Measurements from ENCODE around the gene KCNK6. TPM values are rescaled to one million over a fixed set of nuclear protein-coding genes. Genes with fewer than 3 reads are reported as not detected.

The KCNK6 gene
- total RNA-seq (2022; extraction: Qiagen RNA extraction; ENCODE audit: low read depth) = 4.8 to 7.6 TPM (median 5.8 TPM) in 5 replicates

DNA sequence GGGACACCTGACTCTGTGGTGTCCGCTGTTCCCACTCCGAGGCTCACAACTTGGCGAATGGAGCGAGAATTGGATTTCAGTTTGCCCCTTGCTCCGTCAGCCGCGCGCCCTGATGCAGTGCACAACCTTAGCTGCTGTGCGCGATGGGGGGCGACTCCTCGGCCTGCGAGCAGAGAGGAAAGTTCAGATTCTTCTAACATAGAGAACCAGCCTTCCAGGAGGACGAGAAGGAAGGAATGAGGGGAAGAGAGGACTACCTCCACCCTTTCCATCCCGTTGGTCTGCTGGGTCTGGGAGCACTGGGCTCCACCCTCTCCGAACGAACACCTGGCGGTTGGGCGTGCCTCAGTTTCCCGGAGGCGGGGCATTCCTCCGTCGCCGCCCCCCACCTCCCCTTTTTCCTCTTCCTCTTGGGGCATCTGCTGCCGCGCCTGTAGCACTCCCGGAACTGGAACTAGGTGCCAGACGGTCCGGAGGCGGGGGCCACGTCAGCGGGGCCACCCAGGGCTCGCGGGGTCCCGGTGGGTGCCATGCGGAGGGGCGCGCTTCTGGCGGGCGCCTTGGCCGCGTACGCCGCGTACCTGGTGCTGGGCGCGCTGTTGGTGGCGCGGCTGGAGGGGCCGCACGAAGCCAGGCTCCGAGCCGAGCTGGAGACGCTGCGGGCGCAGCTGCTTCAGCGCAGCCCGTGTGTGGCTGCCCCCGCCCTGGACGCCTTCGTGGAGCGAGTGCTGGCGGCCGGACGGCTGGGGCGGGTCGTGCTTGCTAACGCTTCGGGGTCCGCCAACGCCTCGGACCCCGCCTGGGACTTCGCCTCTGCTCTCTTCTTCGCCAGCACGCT lies at the start of gene KCNK6:
KCNK6 (plus strand) TSS at position 425 of the 838 bp plus-strand sequence; CDS start at position 531, 106 bp downstream.

DNA sequence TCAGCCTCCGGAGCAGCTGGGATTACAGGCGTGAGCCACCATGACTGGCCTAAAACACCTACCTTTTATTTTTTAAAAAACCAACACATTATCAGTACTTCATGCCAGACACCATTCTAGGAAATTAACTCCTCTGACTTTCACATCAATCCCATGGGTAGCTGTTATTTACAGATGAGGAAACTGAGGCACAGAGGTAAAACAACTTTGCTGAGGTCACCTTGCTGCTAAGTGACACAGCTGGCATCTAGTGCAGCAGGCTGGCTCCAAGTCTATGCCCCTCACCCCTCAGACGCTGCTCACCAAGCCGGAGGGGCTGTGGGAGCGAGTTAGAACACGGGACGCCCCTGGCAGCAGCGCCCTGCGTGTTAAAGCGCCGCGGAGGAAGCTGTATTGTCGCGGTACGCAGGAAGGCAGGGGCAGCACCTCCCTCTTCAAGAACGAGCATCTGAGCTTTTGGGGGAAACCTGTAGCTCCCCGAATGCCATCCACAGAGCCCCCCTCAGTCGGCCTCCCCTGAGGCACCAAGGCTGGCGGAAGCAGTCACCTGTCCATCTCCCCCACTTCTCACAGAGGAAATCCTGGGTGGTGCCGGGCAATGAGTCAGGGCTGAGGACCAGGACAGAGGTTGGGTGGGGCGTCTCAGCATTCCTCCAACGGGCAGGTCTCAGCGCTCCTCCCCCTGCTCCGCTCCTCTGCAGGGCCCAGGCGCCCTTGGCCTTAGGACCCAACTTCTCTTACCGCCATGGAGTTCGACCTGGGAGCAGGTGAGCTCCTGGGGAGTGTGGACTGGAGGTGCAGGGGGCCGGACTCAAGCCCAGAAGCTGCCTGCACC lies 15.9 kb upstream of the KCNK6 start, which contains the start of gene C19orf33:
C19orf33 (plus strand) TSS at position 735 of the 835 bp plus-strand sequence; CDS start at position 746, 11 bp downstream.

DNA sequence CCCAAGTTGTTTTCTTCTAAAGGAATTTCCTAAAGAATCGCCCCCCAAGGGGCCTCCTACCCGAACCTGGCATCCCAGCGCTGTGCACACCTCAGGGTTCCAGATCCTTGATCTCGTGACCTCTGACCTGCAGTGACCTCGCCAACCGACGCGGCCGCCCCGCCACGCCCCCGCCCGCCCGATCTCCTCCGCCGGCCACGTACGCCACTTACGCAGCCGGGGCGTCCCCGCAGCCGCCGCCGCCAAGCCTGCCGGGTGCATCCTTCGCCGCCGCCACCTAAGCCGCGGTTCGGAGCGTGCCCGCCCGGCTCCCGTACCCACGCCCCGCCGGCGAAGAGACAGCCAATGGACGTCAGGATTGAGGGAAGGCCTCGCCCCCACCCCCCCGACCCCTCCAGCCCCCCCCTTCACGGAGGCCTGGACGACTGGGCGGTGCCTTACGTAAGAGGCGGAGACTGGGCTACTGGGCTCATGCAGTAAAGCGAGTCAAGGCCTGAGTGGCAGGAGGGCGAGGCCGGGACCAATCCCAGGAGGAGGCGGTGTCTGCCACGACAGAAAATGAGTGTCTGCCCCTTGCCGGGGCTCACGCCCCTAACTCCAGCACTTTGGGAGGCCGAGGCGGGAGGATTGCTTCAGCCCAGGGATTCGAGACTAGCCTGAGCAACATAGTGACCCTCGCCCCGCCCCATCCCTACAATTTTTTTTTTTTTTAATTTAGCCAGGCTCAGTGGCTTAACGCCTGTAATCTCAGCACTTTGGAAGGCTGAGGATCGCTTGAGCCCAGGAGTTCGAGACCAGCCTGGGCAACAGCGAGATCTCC lies 3.8 kb upstream of the KCNK6 start, which contains the start of gene YIF1B:
YIF1B (minus strand) TSS at position 291 of the 820 bp plus-strand sequence; CDS start at position 261, 30 bp downstream.

GRCh38 chr19:38374332-38375097 lies 54.9 kb downstream of the KCNK6 start, which contains the start of gene PSMD8:
TSS of gene PSMD8 (plus strand) at chr19:38374571. CDS start at chr19:38374602, 31 bp downstream.

Other genes with a start within 250 kb of the KCNK6 start
- gene DPF1, start 95.6 kb upstream of the KCNK6 start, total RNA-seq (2022; extraction: Qiagen RNA extraction; ENCODE audit: low read depth) = 2.9 to 4.9 TPM (median 4.2 TPM) in 5 replicates
- 107 to 148 TPM (median 129 TPM) in 5 replicates for gene PPP1R14A, start 63.5 kb upstream of the KCNK6 start, total RNA-seq (2022; extraction: Qiagen RNA extraction; ENCODE audit: low read depth)
- 286 to 379 TPM (median 364 TPM) in 5 replicates for gene SPINT2, start 55.3 kb upstream of the KCNK6 start, total RNA-seq (2022; extraction: Qiagen RNA extraction; ENCODE audit: low read depth)
- 672 to 771 TPM (median 732 TPM) in 5 replicates for gene C19orf33, start 15.6 kb upstream of the KCNK6 start, total RNA-seq (2022; extraction: Qiagen RNA extraction; ENCODE audit: low read depth)
- 96.5 to 139 TPM (median 125 TPM) in 5 replicates for gene YIF1B, start 3.9 kb upstream of the KCNK6 start, total RNA-seq (2022; extraction: Qiagen RNA extraction; ENCODE audit: low read depth)
- 0.31 to 2.2 TPM (median 1.4 TPM) in 5 replicates for gene CATSPERG, start 16.0 kb downstream of the KCNK6 start, total RNA-seq (2022; extraction: Qiagen RNA extraction; ENCODE audit: low read depth)
- gene PSMD8, start 54.7 kb downstream of the KCNK6 start, total RNA-seq (2022; extraction: Qiagen RNA extraction; ENCODE audit: low read depth) = 445 to 514 TPM (median 485 TPM) in 5 replicates
- gene GGN, start 68.2 kb downstream of the KCNK6 start, total RNA-seq (2022; extraction: Qiagen RNA extraction; ENCODE audit: low read depth) = 0.12 to 0.36 TPM (median 0.24 TPM) in 5 replicates
- 1.6 to 3.4 TPM (median 2.7 TPM) in 5 replicates for gene SPRED3, start 68.9 kb downstream of the KCNK6 start, total RNA-seq (2022; extraction: Qiagen RNA extraction; ENCODE audit: low read depth)
- gene FAM98C, start 83.2 kb downstream of the KCNK6 start, total RNA-seq (2022; extraction: Qiagen RNA extraction; ENCODE audit: low read depth) = 17.5 to 30.4 TPM (median 26.5 TPM) in 5 replicates
- gene RASGRP4, start 106.4 kb downstream of the KCNK6 start, total RNA-seq (2022; extraction: Qiagen RNA extraction; ENCODE audit: low read depth) = 0.06 to 0.20 TPM (median 0.07 TPM) in 3 of 5 replicates, not detected in the others
- 4.3 to 5.0 TPM (median 5.0 TPM) in 5 replicates for gene RYR1, start 113.8 kb downstream of the KCNK6 start, total RNA-seq (2022; extraction: Qiagen RNA extraction; ENCODE audit: low read depth)

Data from A549 treated with CpdA at 1 μM for 4 hours (cell line).